Stomach (tissue), 9 donors: ENCODE measurements around the gene HOMER1. TPM values are rescaled to one million over a fixed set of nuclear protein-coding genes. Genes with fewer than 3 reads are reported as not detected.

Source experiments
- DNase-seq, 2 donors: peaks; one replicate each; pipeline versions ENCODE4 v3.0.0 to v3.0.0-alpha.2; 2013 to 2019
- H3K27ac ChIP-seq, 5 donors: fragments of 200-600 bp in 4 of 5; sonication (generic) in 4 of 5; one replicate each; pipeline ENCODE4 v1.5.1; 2013 to 2019; ENCODE audit warnings: mild to moderate bottlenecking in 1 of 5, moderate library complexity in 1 of 5
- H3K27me3 ChIP-seq, 3 donors: fragments of 200-600 bp; sonication (generic); one replicate each; pipeline ENCODE4 v1.5.1; 2017 to 2019; ENCODE audit warnings: mixed run types in 1 of 3
- H3K36me3 ChIP-seq, 4 donors: fragments of 200-600 bp; sonication (generic); 1 replicate in 3 of 4; 2 replicates in 1 of 4; pipeline ENCODE4 v1.5.1; 2016 to 2019
- H3K4me1 ChIP-seq, 4 donors: fragments of 200-600 bp; sonication (generic); one replicate each; pipeline ENCODE4 v1.5.1; 2016 to 2019
- H3K4me3 ChIP-seq, 4 donors: fragments of 200-600 bp; sonication (generic) in 3 of 4; one replicate each; pipeline ENCODE4 v1.5.1; 2016 to 2019; ENCODE audit warnings: mild to moderate bottlenecking in 1 of 4
- H3K9me3 ChIP-seq, 4 donors: fragments of 200-600 bp; sonication (generic); one replicate each; pipeline ENCODE4 v1.5.1; 2016 to 2019
- EP300 ChIP-seq: sonication (generic); formaldehyde crosslinking; IDR thresholded peaks from one replicate; pipeline ENCODE4 v1.6.1; 2017; ENCODE audit warnings: antibody characterized with exemption
- POLR2A ChIP-seq, 4 donors: fragments of 450-650 bp; IDR thresholded peaks; one replicate each; pipeline ENCODE4 v1.6.1; 2016; ENCODE audit warnings: antibody characterized with exemption in 4 of 4, control low read depth in 2 of 4, mild to moderate bottlenecking in 1 of 4, moderate library complexity in 1 of 4
- POLR2AphosphoS5 ChIP-seq, 3 donors: sonication (generic); formaldehyde crosslinking; IDR thresholded peaks; one replicate each; pipeline ENCODE4 v1.6.1; 2016; ENCODE audit warnings: antibody characterized with exemption in 3 of 3
- WGBS, 5 donors: extraction: QIAGEN DNeasy Blood & Tissue Kit in 3 of 5; methylation state at CpG; one replicate each; pipeline versions ENCODE4 v1.1.5 to v1.1.7; 2013 to 2018; 5-methylcytosine and 5-hydroxymethylcytosine counted together
- intact Hi-C: fragments of 100-400 bp; cut with DNase I; formaldehyde crosslinking; loops from one replicate; pipeline ENCODE4 v1.15.1; 2023; ENCODE audit warnings: low total_unique reads
- polyA plus RNA-seq, 3 donors: library from polyadenylated mRNA; stranded (reverse); fragments of 200-250 nt; gene quantifications; one replicate each; pipeline ENCODE4 v1.2.3, GENCODE V29; 2013
- total RNA-seq, 5 donors: library from RNA; depleted of rRNA; stranded (reverse); fragments of >200 nt; gene quantifications; one replicate each; pipeline versions ENCODE4 v1.1.0 to v1.2.3, GENCODE V29; 2014 to 2016
- TF ChIP-seq, protein P1 (sequence below), 7 experiments: fragments of 450-650 bp in 4 of 7; fragments of 200-600 bp in 3 of 7; sonication (generic) in 3 of 7; IDR thresholded peaks; one replicate each; pipeline ENCODE4 v1.5.1; 2016 to 2019; ENCODE audit warnings: antibody characterized with exemption in 7 of 7, control low read depth in 2 of 7, mild to moderate bottlenecking in 1 of 7
- donor health status: healthy with polysubstance abuse.
- donor health status: Bipolar disorder and iron deficiency.
- donor health status: healthy.

HOMER1 gene
- total and polyA plus RNA-seq, 8 donors, result 0.85 to 21.6 (median 3.7) TPM

DNA sequence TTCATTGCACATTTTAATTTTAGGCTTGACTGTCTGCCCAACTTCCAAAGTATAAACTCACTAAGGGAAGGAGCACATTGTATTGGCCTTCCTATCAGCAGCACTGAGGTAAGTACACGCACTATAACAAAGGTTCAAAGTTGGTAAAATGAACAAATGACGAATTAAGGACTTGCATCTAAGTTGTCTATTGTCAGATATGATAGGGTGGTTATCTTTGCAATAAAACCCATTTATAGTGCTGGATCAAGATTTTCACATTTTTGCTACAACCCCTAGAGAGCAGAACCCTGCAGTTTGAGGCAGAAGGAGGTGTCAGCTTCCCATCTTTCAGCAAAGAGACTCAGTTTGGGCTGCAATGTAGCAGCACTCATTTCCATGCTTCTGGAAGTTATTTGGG, 5.1 kb downstream of the HOMER1 start:
- Histone ChIP-seq H3K36me3 (no peaks in the 10 kb centered on the region), H3K27ac (no peak overlapping the region), H3K4me1 (peaks cover 0 to 55% (median 35%) of the 10 kb centered on the region in 4 donors), H3K9me3 (no peaks in the 10 kb centered on the region), H3K4me3 (no peak overlapping the region), H3K27me3 (peaks cover 0 to 24% (median 12%) of the 10 kb centered on the region in 3 donors)
- TF ChIP-seq EP300 (no peak), POLR2AphosphoS5 (IDR thresholded peaks at IDR 0.05) (no peak), POLR2A (IDR thresholded peaks at IDR 0.05) (no peak)
- TF ChIP-seq, protein P1, sequence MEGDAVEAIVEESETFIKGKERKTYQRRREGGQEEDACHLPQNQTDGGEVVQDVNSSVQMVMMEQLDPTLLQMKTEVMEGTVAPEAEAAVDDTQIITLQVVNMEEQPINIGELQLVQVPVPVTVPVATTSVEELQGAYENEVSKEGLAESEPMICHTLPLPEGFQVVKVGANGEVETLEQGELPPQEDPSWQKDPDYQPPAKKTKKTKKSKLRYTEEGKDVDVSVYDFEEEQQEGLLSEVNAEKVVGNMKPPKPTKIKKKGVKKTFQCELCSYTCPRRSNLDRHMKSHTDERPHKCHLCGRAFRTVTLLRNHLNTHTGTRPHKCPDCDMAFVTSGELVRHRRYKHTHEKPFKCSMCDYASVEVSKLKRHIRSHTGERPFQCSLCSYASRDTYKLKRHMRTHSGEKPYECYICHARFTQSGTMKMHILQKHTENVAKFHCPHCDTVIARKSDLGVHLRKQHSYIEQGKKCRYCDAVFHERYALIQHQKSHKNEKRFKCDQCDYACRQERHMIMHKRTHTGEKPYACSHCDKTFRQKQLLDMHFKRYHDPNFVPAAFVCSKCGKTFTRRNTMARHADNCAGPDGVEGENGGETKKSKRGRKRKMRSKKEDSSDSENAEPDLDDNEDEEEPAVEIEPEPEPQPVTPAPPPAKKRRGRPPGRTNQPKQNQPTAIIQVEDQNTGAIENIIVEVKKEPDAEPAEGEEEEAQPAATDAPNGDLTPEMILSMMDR (IDR thresholded peaks at IDR 0.05), result no peak
- intact Hi-C loops, result no loop called here
- no peak for DNase-seq
- WGBS, 5 donors, result 67 to 84% (median 80%) methylated on average over 2 of the region's 2 CpGs

DNA sequence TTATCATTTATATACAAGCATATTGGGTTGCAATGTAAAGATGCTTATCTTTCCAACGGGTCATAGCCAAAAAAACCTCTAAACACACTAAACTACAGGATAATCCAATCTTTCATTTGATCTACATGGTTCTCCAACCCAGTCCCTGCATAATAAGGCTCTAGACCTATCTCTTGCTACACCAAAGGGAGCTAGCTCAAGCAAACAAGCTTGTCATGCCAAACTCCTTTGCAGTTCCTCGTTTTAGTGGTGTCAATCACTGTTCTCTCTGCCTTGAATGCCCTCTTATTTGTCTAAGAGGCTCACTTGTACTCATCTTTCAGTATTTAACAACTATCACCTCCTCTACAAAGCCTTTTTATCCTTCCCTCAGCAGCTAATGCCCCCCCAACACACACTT, 5.6 kb downstream of the HOMER1 start:
- TF ChIP-seq POLR2A (IDR thresholded peaks at IDR 0.05) (no peak), EP300 (no peak), POLR2AphosphoS5 (IDR thresholded peaks at IDR 0.05) (no peak)
- TF ChIP-seq, protein P1 (IDR thresholded peaks at IDR 0.05), result no peak
- no peak overlapping the region for H3K27ac ChIP-seq
- DNase-seq, result no peak

DNA sequence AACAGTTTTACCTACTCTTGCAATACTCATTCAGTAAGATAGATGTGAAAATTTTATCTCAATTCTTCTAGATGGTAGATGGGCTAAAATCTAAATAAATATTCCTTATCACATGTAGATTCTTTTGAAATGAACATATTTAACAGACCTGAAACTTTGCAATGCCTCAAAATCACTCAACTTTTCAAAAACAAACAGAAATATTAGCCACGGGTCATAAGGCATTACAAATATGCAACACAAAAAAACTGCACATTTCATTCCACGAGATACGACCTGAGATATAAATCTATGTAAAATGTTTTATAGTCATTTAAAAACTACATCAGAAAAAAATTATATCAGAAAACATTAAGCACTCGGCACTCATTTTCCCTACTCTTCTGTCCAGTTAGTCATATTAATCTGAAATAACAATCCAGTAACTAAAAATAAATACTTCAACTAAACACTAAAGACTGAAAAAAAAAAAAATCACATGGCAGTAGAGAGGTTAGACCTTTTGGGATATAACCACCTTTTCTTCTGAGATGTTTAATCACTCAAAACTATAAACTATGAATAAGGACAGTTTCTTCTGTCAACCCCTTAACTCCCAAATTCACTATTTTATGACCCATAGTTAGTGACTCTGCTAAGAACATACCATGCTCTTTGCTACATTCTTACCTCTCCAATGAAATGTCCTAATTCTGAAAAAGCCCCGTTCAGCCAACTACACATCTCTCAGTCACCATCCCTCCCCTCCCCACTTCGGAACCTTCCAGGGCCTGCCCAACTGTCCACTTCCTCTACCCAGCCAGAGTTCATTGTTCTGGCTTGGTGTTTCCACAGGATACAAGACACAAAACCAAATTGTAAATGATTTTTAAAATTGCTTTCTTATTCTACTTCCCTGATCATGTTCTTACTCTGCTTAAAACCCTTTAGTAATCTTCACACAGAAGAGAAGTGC, 6.4 kb downstream of the HOMER1 start:
- WGBS, 5 donors, result 57 to 82% (median 78%) methylated on average over 6 of the region's 6 CpGs
- no peaks in the 10 kb centered on the region for H3K36me3 ChIP-seq
- no peak for TF ChIP-seq EP300
- no peak for TF ChIP-seq POLR2AphosphoS5 (IDR thresholded peaks at IDR 0.05)
- TF ChIP-seq, protein P1 (IDR thresholded peaks at IDR 0.05), result no peak
- no peak for TF ChIP-seq POLR2A (IDR thresholded peaks at IDR 0.05)
- peaks cover 0 to 12% (median 6%) of the 10 kb centered on the region in 3 donors for H3K27me3 ChIP-seq
- H3K4me1 ChIP-seq, result peaks cover 0 to 47% (median 25%) of the 10 kb centered on the region in 4 donors
- DNase-seq, result no peak
- intact Hi-C loops, result no loop called here
- H3K9me3 ChIP-seq, result no peaks in the 10 kb centered on the region
- no peak overlapping the region for H3K27ac ChIP-seq
- no peak overlapping the region for H3K4me3 ChIP-seq

More for the DNA sequence above, 5.6 kb downstream of the HOMER1 start:
- Histone ChIP-seq H3K4me3 (no peak overlapping the region), H3K4me1 (peaks cover 0 to 56% (median 33%) of the 10 kb centered on the region in 4 donors), H3K9me3 (no peaks in the 10 kb centered on the region), H3K36me3 (no peaks in the 10 kb centered on the region), H3K27me3 (peaks cover 0 to 20% (median 12%) of the 10 kb centered on the region in 3 donors)
- 20 to 34% (median 24%) methylated on average over 2 of the region's 2 CpGs for WGBS, 5 donors
- intact Hi-C loops, result no loop called here

DNA sequence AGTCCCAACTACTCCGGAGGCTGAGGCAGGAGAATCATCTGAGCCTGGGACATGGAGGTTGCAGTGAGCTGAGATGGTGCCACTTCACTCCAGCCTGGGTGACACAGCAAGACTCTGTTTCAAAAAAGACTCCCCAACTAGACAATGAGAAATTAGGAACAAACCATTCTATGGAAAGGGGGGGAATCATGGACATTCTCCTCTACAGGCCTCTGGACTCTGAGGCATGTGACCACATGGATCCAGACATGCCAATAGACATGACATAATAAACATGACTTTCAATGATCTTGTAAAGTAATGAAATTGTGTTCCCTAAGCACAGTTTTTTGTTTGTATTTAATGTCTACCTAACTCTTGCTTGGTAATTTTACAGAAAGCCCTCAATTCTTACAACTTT, 8.8 kb downstream of the HOMER1 start:
- 93 to 100% (median 100%) methylated on average over 1 of the region's 1 CpG for WGBS, 5 donors
- peaks cover 0 to under 1% (median 0%) of the 10 kb centered on the region in 3 donors for H3K27me3 ChIP-seq
- no peaks in the 10 kb centered on the region for H3K9me3 ChIP-seq
- no peak for TF ChIP-seq POLR2AphosphoS5 (IDR thresholded peaks at IDR 0.05)
- TF ChIP-seq POLR2A (IDR thresholded peaks at IDR 0.05), result no peak
- TF ChIP-seq EP300, result no peak
- TF ChIP-seq, protein P1 (IDR thresholded peaks at IDR 0.05), result no peak
- no peak overlapping the region for H3K27ac ChIP-seq
- DNase-seq, result no peak
- intact Hi-C loops, result no loop called here
- H3K36me3 ChIP-seq, result no peaks in the 10 kb centered on the region
- no peak overlapping the region for H3K4me3 ChIP-seq
- peaks cover 0 to 29% (median 14%) of the 10 kb centered on the region in 4 donors for H3K4me1 ChIP-seq
